Fibroblast of lung (primary cell): ENCODE results near the gene EIF4A3. TPM values are rescaled to one million over a fixed set of nuclear protein-coding genes. Genes with fewer than 3 reads are reported as not detected.

Experiments used
- DNase-seq, 2 donors: peaks; one replicate each; pipeline versions ENCODE4 v3.0.0 to v3.0.0-alpha.2; 2010; ENCODE audit warnings: low read depth in 2 of 2
- H2AFZ ChIP-seq: 2 replicates; pipeline ENCODE4 v1.5.1; 2012; ENCODE audit warnings: low read length, control low read depth, inconsistent platforms
- H3K27ac ChIP-seq: 2 replicates; pipeline ENCODE4 v1.5.1; 2011; ENCODE audit warnings: low read length, control low read depth; ENCODE audit not compliant: insufficient read depth
- H3K27me3 ChIP-seq: 2 replicates; pipeline ENCODE4 v1.5.1; 2011; ENCODE audit warnings: mild to moderate bottlenecking, low read length; ENCODE audit not compliant: control insufficient read depth, insufficient read depth
- H3K36me3 ChIP-seq: 2 replicates; pipeline ENCODE4 v1.5.1; 2011; ENCODE audit warnings: low read length; ENCODE audit not compliant: control insufficient read depth, insufficient read depth
- H3K4me1 ChIP-seq: 2 replicates; pipeline ENCODE4 v1.5.1; 2011; ENCODE audit warnings: low read length; ENCODE audit not compliant: control insufficient read depth, insufficient read depth; ENCODE audit errors: extremely low read depth
- H3K4me2 ChIP-seq: 2 replicates; pipeline ENCODE4 v1.5.1; 2011; ENCODE audit warnings: low read length, control low read depth; ENCODE audit not compliant: insufficient read depth; ENCODE audit errors: extremely low read depth
- H3K4me3 ChIP-seq, 4 experiments: fragments of 200-600 bp in 1 of 4; sonication (generic) in 1 of 4; replicated peaks in 1 of 4; 2 replicates each; pipeline ENCODE4 v1.5.1; 2011 to 2016; ENCODE audit warnings: low read length in 4 of 4, low read depth in 3 of 4, mild to moderate bottlenecking in 3 of 4, control low read depth in 2 of 4, inconsistent platforms in 1 of 4, mixed read lengths in 1 of 4; ENCODE audit not compliant: insufficient read depth in 1 of 4; ENCODE audit errors: control extremely low read depth in 1 of 4
- H3K79me2 ChIP-seq: 2 replicates; pipeline ENCODE4 v1.5.1; 2012; ENCODE audit warnings: mild to moderate bottlenecking, low read length, inconsistent platforms; ENCODE audit not compliant: control insufficient read depth, insufficient read depth
- H3K9ac ChIP-seq: 2 replicates; pipeline ENCODE4 v1.5.1; 2011; ENCODE audit warnings: mild to moderate bottlenecking, low read length, control low read depth; ENCODE audit not compliant: insufficient read depth
- H3K9me3 ChIP-seq: 2 replicates; pipeline ENCODE4 v1.5.1; 2012; ENCODE audit warnings: low read depth, low read length; ENCODE audit not compliant: control insufficient read depth, insufficient read depth
- H4K20me1 ChIP-seq: 2 replicates; pipeline ENCODE4 v1.5.1; 2011; ENCODE audit warnings: low read length; ENCODE audit not compliant: control insufficient read depth, insufficient read depth; ENCODE audit errors: extremely low read depth
- EZH2 ChIP-seq: IDR thresholded peaks from 2 replicates; pipeline ENCODE4 v1.5.1; 2012; ENCODE audit warnings: low read length, control low read depth, mild to moderate bottlenecking; ENCODE audit errors: missing control alignments
- polyA plus RNA-seq, 2 donors: library from polyadenylated mRNA; depleted of rRNA in 1 of 2; stranded (reverse) in 1 of 2; unstranded in 1 of 2; fragments of >200 nt; gene quantifications; 2 replicates each; pipeline ENCODE4 v1.2.1, GENCODE V29; 2011 to 2012; ENCODE audit warnings: missing spikeins in 1 of 2
- total RNA-seq: library from RNA; depleted of rRNA; stranded (reverse); fragments of >200 nt; gene quantifications from 2 replicates; pipeline ENCODE4 v1.2.1, GENCODE V29; 2014
- TF ChIP-seq, protein P1 (sequence below), 2 donors: IDR thresholded peaks in 1 of 2; conservative IDR thresholded peaks in 1 of 2; 1 replicate in 1 of 2; 2 replicates in 1 of 2; pipeline ENCODE4 v1.5.1; 2011 to 2012; ENCODE audit warnings: low read length in 2 of 2, control low read depth in 1 of 2, inconsistent platforms in 1 of 2, low read depth in 1 of 2, mild to moderate bottlenecking in 1 of 2

The EIF4A3 gene
- total and polyA plus RNA-seq, 2 donors (not counting 1 experiment from before 2014, with no cell fraction given): 73.2 to 110 TPM

DNA sequence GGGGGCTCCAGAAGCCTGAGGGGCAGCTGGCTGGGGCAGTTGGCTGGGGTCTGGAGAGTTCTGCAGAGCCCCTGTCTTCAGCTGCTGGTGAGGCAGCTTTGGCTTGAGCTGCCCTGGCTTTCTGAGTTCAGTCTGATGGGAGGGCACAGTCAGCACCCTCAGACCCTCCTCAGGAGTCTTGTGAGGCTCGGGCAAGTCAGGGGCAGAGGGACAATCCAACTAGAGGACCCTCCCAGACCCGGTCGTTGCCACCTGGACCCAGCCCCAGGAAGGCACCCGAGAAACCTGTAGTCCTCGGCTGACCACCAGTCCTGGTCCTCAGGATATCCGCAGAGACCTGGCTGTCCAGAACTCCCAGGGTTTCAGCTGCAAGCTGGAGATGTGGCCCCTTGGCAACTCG lies 24.8 kb upstream of the EIF4A3 start:
- Histone ChIP-seq H3K36me3 (no peaks in the 10 kb centered on the region), H4K20me1 (no peaks in the 10 kb centered on the region), H3K4me1 (no peaks in the 10 kb centered on the region), H3K4me3 (no peak overlapping the region), H3K79me2 (no peaks in the 10 kb centered on the region), H3K4me2 (no peak overlapping the region), H3K27ac (no peak overlapping the region), H3K9ac (no peak overlapping the region), H2AFZ (no peak overlapping the region), H3K27me3 (peaks cover 12% of the 10 kb centered on the region), H3K9me3 (no peaks in the 10 kb centered on the region)
- TF ChIP-seq, protein P1, sequence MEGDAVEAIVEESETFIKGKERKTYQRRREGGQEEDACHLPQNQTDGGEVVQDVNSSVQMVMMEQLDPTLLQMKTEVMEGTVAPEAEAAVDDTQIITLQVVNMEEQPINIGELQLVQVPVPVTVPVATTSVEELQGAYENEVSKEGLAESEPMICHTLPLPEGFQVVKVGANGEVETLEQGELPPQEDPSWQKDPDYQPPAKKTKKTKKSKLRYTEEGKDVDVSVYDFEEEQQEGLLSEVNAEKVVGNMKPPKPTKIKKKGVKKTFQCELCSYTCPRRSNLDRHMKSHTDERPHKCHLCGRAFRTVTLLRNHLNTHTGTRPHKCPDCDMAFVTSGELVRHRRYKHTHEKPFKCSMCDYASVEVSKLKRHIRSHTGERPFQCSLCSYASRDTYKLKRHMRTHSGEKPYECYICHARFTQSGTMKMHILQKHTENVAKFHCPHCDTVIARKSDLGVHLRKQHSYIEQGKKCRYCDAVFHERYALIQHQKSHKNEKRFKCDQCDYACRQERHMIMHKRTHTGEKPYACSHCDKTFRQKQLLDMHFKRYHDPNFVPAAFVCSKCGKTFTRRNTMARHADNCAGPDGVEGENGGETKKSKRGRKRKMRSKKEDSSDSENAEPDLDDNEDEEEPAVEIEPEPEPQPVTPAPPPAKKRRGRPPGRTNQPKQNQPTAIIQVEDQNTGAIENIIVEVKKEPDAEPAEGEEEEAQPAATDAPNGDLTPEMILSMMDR (conservative IDR thresholded peaks at IDR 0.05 in 1 of 2, IDR thresholded peaks at IDR 0.05 in 1 of 2; ENCODE audit: low read depth in 1 of 2, low read length in 2 of 2): no peak
- TF ChIP-seq EZH2: no peak
- DNase-seq: no peak

DNA sequence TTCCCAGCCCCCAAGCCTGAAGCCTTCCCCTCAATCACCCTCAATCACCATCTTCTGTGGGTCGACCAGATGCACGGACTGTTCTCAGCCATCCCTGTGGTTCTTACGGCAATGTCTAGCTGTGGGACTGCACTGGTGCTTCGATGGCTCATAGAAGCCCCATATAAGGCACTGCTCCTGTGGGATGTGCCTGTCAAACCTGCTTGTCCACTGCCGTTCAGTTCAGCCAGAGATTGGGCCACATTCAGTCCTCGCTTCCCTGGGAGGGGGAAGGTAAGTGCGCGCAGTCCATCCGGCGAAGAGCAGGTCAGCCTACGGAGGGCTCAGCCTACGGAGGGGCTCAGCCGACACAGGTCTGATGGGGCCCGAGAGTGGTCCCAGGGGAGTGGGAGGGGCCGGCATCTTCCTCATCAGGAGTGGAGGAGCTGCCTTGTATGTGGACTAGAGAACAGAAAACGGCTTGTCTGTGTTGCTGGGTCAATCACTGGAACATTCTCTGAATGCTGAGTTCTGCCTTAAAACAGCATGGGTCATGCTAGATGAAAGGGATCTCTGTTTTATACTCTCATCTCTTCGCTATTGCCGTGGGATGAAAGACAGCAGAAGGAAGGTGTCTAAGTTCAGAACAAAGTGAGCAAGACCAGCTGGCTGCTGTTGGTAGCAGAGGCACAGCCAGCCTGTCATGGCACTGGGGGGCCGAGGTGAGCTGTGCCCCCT lies 23.0 kb upstream of the EIF4A3 start, which contains the start of gene CARD14:
Gene CARD14 (plus strand): TSS at position 247 of the 717 bp plus-strand sequence. CDS start 11,409 bp downstream, outside the sequence.
- no peak for DNase-seq
- no peak within 1 kb of the TSS for H3K4me2 ChIP-seq

DNA sequence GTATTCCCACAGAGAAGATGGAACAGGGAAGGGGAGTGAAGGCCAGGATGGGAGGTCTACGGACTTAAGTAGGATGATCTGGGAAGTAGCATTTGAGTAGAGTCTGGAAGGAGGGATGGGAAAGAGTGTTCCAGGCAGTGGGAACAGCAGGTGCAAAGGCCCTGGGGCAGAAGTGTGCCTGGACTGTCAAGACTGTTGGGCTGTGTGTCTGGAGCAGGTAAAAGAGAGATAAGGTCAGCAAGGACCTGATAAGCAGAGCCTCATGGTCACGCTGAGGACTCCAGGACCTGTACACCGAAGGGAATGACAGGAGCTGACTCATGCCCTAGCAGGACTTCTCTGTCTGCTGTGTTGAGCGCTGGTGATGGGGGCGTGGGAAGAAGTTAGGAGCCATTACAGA lies 22.2 kb upstream of the EIF4A3 start:
- Histone ChIP-seq H4K20me1 (no peaks in the 10 kb centered on the region), H2AFZ (no peak overlapping the region), H3K79me2 (no peaks in the 10 kb centered on the region), H3K4me1 (no peaks in the 10 kb centered on the region), H3K36me3 (no peaks in the 10 kb centered on the region), H3K9me3 (no peaks in the 10 kb centered on the region), H3K9ac (no peak overlapping the region), H3K27me3 (peaks cover 12% of the 10 kb centered on the region), H3K4me3 (no peak overlapping the region), H3K27ac (no peak overlapping the region), H3K4me2 (no peak overlapping the region)
- DNase-seq: no peak
- TF ChIP-seq, protein P1 (conservative IDR thresholded peaks at IDR 0.05 in 1 of 2, IDR thresholded peaks at IDR 0.05 in 1 of 2; ENCODE audit: low read depth in 1 of 2, low read length in 2 of 2): no peak
- no peak for TF ChIP-seq EZH2

More for the DNA sequence above, 23.0 kb upstream of the EIF4A3 start, which contains the start of gene CARD14:
- Histone ChIP-seq H4K20me1 (no peaks in the 10 kb centered on the region), H3K27ac (no peak within 1 kb of the TSS), H3K9me3 (no peaks in the 10 kb centered on the region), H3K27me3 (peaks cover 12% of the 10 kb centered on the region), H3K79me2 (no peaks in the 10 kb centered on the region), H2AFZ (no peak within 1 kb of the TSS), H3K9ac (no peak within 1 kb of the TSS), H3K4me3 (no peak within 1 kb of the TSS), H3K36me3 (no peaks in the 10 kb centered on the region), H3K4me1 (no peaks in the 10 kb centered on the region)
- no peak for TF ChIP-seq EZH2
- TF ChIP-seq, protein P1 (conservative IDR thresholded peaks at IDR 0.05 in 1 of 2, IDR thresholded peaks at IDR 0.05 in 1 of 2; ENCODE audit: low read depth in 1 of 2, low read length in 2 of 2): no peak
